Gastroesophageal sphincter (tissue), 2 donors: ENCODE data around the gene RASL11A.

Source experiments
- POLR2A ChIP-seq, 2 donors: fragments of 450-650 bp; IDR thresholded peaks; one replicate each; pipeline ENCODE4 v1.6.1; 2017; ENCODE audit warnings: antibody characterized with exemption in 2 of 2, mild to moderate bottlenecking in 2 of 2, moderate library complexity in 1 of 2
- POLR2AphosphoS5 ChIP-seq: sonication (generic); formaldehyde crosslinking; IDR thresholded peaks from one replicate; pipeline ENCODE4 v1.6.1; 2017; ENCODE audit warnings: antibody characterized with exemption

DNA sequence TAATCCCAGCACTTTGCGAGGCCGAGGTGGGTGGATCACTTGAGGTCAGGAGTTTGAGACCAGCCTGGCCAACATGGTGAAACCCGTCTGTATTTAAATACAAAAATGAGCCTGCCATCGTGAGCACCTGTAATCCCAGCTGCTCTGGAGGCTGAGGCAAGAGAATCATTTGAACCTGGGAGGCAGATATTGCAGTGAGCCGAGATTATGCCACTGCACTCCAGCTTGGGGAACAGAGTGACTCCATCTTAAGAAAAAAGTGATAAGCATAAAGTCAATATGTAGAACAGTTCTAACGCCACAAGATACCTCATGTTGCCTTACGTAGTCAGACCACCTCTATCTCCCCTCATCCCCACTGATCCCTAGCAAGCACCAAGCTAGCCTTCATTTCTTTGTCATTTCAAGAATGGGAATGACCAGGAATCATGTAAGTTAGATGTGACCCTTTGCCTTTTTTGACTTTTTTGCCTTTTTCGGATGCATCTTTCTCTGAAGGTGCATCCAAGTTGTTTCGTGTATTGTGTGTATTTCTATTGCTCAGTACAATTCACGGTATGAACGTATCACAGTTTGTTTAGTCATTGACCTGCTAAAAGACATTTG, 12.9 kb upstream of the RASL11A start:
- TF ChIP-seq POLR2A (IDR thresholded peaks at IDR 0.05), result no peak
- peak; percentile 20 for TF ChIP-seq POLR2AphosphoS5
